Bronchial epithelial cell (primary cell): ENCODE data around the gene SHOX. TPM values are rescaled to one million over a fixed set of nuclear protein-coding genes. Genes with fewer than 3 reads are reported as not detected.

Experiments
- DNase-seq: peaks from one replicate; pipeline ENCODE4 v3.0.0-alpha.2; 2010; ENCODE audit warnings: low read depth
- FAIRE-seq: peaks from 2 replicates; lab custom pipeline; 2011; peaks lifted over from hg19 to GRCh38; lab: Jason Lieb, UNC
- H3K27me3 ChIP-seq: 2 replicates; pipeline ENCODE4 v1.5.1; 2011; ENCODE audit warnings: low read length; ENCODE audit not compliant: control insufficient read depth, insufficient read depth
- H3K36me3 ChIP-seq: 2 replicates; pipeline ENCODE4 v1.5.1; 2011; ENCODE audit warnings: low read length; ENCODE audit not compliant: control insufficient read depth, insufficient read depth
- H3K4me3 ChIP-seq: 2 replicates; pipeline ENCODE4 v1.5.1; 2011; ENCODE audit warnings: mild to moderate bottlenecking, low read depth, low read length, control low read depth
- CTCF ChIP-seq: IDR thresholded peaks from 2 replicates; pipeline ENCODE4 v1.5.1; 2011; ENCODE audit warnings: mild to moderate bottlenecking, moderate library complexity, low read length, control low read depth, inconsistent platforms; ENCODE audit not compliant: insufficient read depth, severe bottlenecking
- total RNA-seq: library from RNA; depleted of rRNA; stranded (reverse); fragments of >200 nt; gene quantifications from 2 replicates; pipeline ENCODE4 v1.2.1, GENCODE V29; 2014

SHOX gene
- total RNA-seq, 1 donor from 2014 or later: not detected

- DNase-seq (no peak), FAIRE-seq (no peak)
- no peaks in the 10 kb centered on the region for H3K36me3 ChIP-seq
- no peak for TF ChIP-seq CTCF
- H3K27me3 ChIP-seq: peaks cover 9% of the 10 kb centered on the region
- no peak overlapping the region for H3K4me3 ChIP-seq
These were observed 10.1 kb downstream of the SHOX start for GRCh38 chrX:640641-641040.

GRCh38 chrX:641671-642435, 11.3 kb downstream of the SHOX start:
- FAIRE-seq (no peak), DNase-seq (no peak)
- no peak overlapping the region for H3K4me3 ChIP-seq
- no peaks in the 10 kb centered on the region for H3K36me3 ChIP-seq
- peaks cover 7% of the 10 kb centered on the region for H3K27me3 ChIP-seq
- TF ChIP-seq CTCF: no peak

- no peak for TF ChIP-seq CTCF
- DNase-seq: no peak
- Histone ChIP-seq H3K4me3 (no peak overlapping the region), H3K36me3 (no peaks in the 10 kb centered on the region), H3K27me3 (peaks cover 5% of the 10 kb centered on the region)
- FAIRE-seq: no peak
These were observed 12.0 kb downstream of the SHOX start for GRCh38 chrX:642436-643240.

GRCh38 chrX:643241-643595, 12.6 kb downstream of the SHOX start:
- H3K36me3 ChIP-seq: no peaks in the 10 kb centered on the region
- H3K27me3 ChIP-seq: peaks cover 4% of the 10 kb centered on the region
- DNase-seq (no peak), FAIRE-seq (no peak)
- no peak for TF ChIP-seq CTCF
- H3K4me3 ChIP-seq: no peak overlapping the region

- no peak for DNase-seq
- peaks cover 2% of the 10 kb centered on the region for H3K27me3 ChIP-seq
- no peak for FAIRE-seq
- no peak overlapping the region for H3K4me3 ChIP-seq
- no peak for TF ChIP-seq CTCF
- no peaks in the 10 kb centered on the region for H3K36me3 ChIP-seq
These were observed 13.3 kb downstream of the SHOX start for GRCh38 chrX:643911-644303.
